Mucosa of descending colon (tissue), 3 donors: ENCODE data around the gene DHX30. TPM values are rescaled to one million over a fixed set of nuclear protein-coding genes. Genes with fewer than 3 reads are reported as not detected.

ENCODE experiments used
- ATAC-seq: fragments of 200-7000 bp; cut with Tn5 transposase; one replicate; pipeline ENCODE4 v1.9.1; 2020; ENCODE audit warnings: mild to moderate bottlenecking, moderate library complexity
- DNase-seq, 3 donors: peaks; one replicate each; pipeline ENCODE4 v3.0.0-alpha.2; 2020
- H3K36me3 ChIP-seq: fragments of 200-600 bp; one replicate; pipeline ENCODE4 v1.8.0; 2021; ENCODE audit warnings: low read depth, mild to moderate bottlenecking
- H3K4me1 ChIP-seq: fragments of 200-600 bp; one replicate; pipeline ENCODE4 v1.8.0; 2021; ENCODE audit warnings: low read depth, mild to moderate bottlenecking
- H3K4me3 ChIP-seq: fragments of 200-600 bp; one replicate; pipeline ENCODE4 v1.8.0; 2021; ENCODE audit warnings: mild to moderate bottlenecking
- H3K9me3 ChIP-seq: fragments of 200-600 bp; one replicate; pipeline ENCODE4 v1.8.0; 2021; ENCODE audit warnings: mild to moderate bottlenecking
- CTCF ChIP-seq: fragments of 200-600 bp; IDR thresholded peaks from one replicate; pipeline ENCODE4 v1.8.0; 2022; ENCODE audit warnings: antibody characterized with exemption, mild to moderate bottlenecking
- intact Hi-C, 2 donors: fragments of 100-400 bp; cut with DNase I in 1 of 2; cut with micrococcal nuclease in 1 of 2; formaldehyde crosslinking; loops; one replicate each; pipeline versions ENCODE4 v1.11.0 to v1.11.1; 2022; cut with DNase I, micrococcal nuclease
- total RNA-seq, 3 donors: library from RNA; stranded (reverse); fragmentation: NEBNext Ultra II Directional in 2 of 3; extraction: Animal tissue kit (Norgen Biotek cat#: 25700) in 2 of 3; gene quantifications; one replicate each; pipeline versions ENCODE4 v1.2.1 to v1.2.4, GENCODE V29; 2021 to 2023
- donor health status: DM: no; HTN: no; CAD: no; lungs with moderate emphysema.
- donor health status: DM: no; HTN: no; CAD: no.
- donor health status: DM: no; HTN: yes; CAD: no.

The DHX30 gene
- total RNA-seq, 3 donors from 2014 or later = 44.5 to 65.3 (median 45.7) TPM

DNA sequence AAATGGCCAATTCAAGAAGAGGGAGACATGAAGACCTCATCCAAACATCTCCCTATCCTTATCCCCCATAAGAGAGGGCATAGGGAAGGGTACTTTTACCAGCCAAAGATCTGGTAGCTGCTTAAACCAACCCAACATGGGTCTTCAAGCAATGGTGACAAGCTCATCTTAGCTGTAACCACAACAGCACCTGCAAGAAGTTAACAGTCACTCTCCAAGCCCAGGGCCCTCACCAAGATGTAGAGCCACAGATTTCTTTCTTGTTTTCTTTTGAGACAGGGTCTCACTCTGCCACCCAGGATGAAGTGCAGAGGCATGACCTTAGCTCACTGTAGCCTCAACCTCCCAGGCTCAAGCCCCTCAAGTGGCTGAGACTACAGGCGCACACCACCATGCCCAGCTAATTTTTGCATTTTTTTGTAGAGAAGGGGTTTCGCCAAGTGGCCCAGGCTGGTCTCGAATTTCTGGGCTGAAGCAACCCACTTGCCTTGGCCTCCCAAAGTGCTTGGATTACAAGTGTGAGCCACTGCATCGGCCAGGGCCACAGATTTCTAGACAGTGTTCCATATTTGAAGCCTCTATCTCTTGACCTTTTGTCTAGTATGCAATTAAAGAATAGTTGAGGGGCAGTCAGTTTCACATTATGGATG lies 57.1 kb downstream of the DHX30 start:
- intact Hi-C loops = no loop called here
- ATAC-seq = no peak
- no peak for DNase-seq
- Histone ChIP-seq H3K4me1 (no peaks in the 10 kb centered on the region), H3K36me3 (no peaks in the 10 kb centered on the region), H3K9me3 (no peaks in the 10 kb centered on the region), H3K4me3 (no peak overlapping the region)
- no peak for TF ChIP-seq CTCF

- no peaks in the 10 kb centered on the region for H3K4me1 ChIP-seq
- no peak overlapping the region for H3K4me3 ChIP-seq
- ATAC-seq (no peak), DNase-seq (no peak)
- no peak for TF ChIP-seq CTCF
- H3K9me3 ChIP-seq = no peaks in the 10 kb centered on the region
- H3K36me3 ChIP-seq = peaks cover 1% of the 10 kb centered on the region
- intact Hi-C loops = no loop called here
Measured at GRCh38 chr3:47863391-47864128, 60.6 kb downstream of the DHX30 start.

- ATAC-seq = no peak
- no peak overlapping the region for H3K4me3 ChIP-seq
- intact Hi-C loops = no loop called here
- no peak for TF ChIP-seq CTCF
- DNase-seq = no peak
- peaks cover 5% of the 10 kb centered on the region for H3K36me3 ChIP-seq
- no peaks in the 10 kb centered on the region for H3K9me3 ChIP-seq
- no peaks in the 10 kb centered on the region for H3K4me1 ChIP-seq
Measured at GRCh38 chr3:47865192-47865591, 62.3 kb downstream of the DHX30 start.

- ATAC-seq (no peak), DNase-seq (no peak)
- no peak for TF ChIP-seq CTCF
Measured at GRCh38 chr3:47867451-47868044, 64.6 kb downstream of the DHX30 start.

GRCh38 chr3:47868306-47868705 lies 65.4 kb downstream of the DHX30 start:
- no peaks in the 10 kb centered on the region for H3K9me3 ChIP-seq
- DNase-seq (no peak), ATAC-seq (no peak)
- intact Hi-C loops = no loop called here
- H3K36me3 ChIP-seq = peaks cover 5% of the 10 kb centered on the region
- no peak for TF ChIP-seq CTCF
- no peak overlapping the region for H3K4me3 ChIP-seq
- H3K4me1 ChIP-seq = no peaks in the 10 kb centered on the region

More at GRCh38 chr3:47867451-47868044, 64.6 kb downstream of the DHX30 start:
- Histone ChIP-seq H3K36me3 (peaks cover 5% of the 10 kb centered on the region), H3K4me1 (no peaks in the 10 kb centered on the region), H3K9me3 (no peaks in the 10 kb centered on the region), H3K4me3 (no peak overlapping the region)
- intact Hi-C loops = no loop called here
